Measurements from ENCODE around the gene TTC14. TPM values are rescaled to one million over a fixed set of nuclear protein-coding genes. Genes with fewer than 3 reads are reported as not detected.
A peak's percentile ranks its signal among the peaks of the same experiment; 100 is the strongest.

TTC14 gene
- total and polyA plus RNA-seq, 4 donors = 5.3 to 34.5 (median 13.2) TPM

DNA sequence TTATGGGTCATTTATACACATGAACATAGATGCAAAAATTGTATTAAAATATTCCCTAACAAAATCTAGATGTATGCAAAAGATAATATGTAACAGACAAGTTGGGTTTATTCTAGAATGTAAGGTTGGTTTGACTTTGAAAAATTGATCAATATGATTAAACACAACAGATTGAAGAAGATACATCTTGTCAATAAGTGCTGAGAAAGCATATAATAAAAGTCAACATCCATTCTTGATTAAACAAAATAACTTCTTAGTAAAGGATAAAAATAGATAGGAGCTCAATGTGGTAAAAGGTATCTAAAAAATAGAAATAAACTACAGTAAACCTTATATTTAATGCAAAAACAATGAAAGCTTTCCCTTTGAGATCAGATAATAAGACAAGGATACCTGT is 39.0 kb downstream of the TTC14 start:
- H3K36me3 ChIP-seq (ENCODE audit: control insufficient read depth in 4 of 4, insufficient read depth in 3 of 4, low read depth in 1 of 4, low read length in 3 of 4) = no peaks in the 10 kb centered on the region
- no peaks in the 10 kb centered on the region for H3K9me3 ChIP-seq (ENCODE audit: control insufficient read depth in 4 of 4, low read length in 3 of 4)
- H3K27me3 ChIP-seq (ENCODE audit: control insufficient read depth in 4 of 4, insufficient read depth in 4 of 4, low read length in 3 of 4) = peaks cover 0 to 2% (median 0%) of the 10 kb centered on the region in 4 donors
- TF ChIP-seq FOXA1 (IDR thresholded peaks at IDR 0.05) (no peak), GABPA (IDR thresholded peaks at IDR 0.05 in 1 of 2, conservative IDR thresholded peaks at IDR 0.05 in 1 of 2) (no peak), RXRA (IDR thresholded peaks at IDR 0.05) (no peak), NR2F2 (IDR thresholded peaks at IDR 0.05) (no peak), HNF4A (conservative IDR thresholded peaks at IDR 0.05) (no peak)
- TF ChIP-seq, protein P1, sequence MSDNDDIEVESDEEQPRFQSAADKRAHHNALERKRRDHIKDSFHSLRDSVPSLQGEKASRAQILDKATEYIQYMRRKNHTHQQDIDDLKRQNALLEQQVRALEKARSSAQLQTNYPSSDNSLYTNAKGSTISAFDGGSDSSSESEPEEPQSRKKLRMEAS (IDR thresholded peaks at IDR 0.05) = no peak
- no peak overlapping the region for H3K27ac ChIP-seq (ENCODE audit: low read depth in 1 of 2, low read length in 2 of 2)
- no peak overlapping the region for H3K4me3 ChIP-seq (ENCODE audit: low read depth in 1 of 3, low read length in 3 of 3)
- H3K9ac ChIP-seq (ENCODE audit: low read depth in 1 of 2, low read length in 2 of 2) = no peak overlapping the region
- H3K4me1 ChIP-seq (ENCODE audit: control insufficient read depth in 4 of 4, insufficient read depth in 4 of 4, low read length in 3 of 4) = no peaks in the 10 kb centered on the region
- no peak for DNase-seq (ENCODE audit: low spot score)

DNA sequence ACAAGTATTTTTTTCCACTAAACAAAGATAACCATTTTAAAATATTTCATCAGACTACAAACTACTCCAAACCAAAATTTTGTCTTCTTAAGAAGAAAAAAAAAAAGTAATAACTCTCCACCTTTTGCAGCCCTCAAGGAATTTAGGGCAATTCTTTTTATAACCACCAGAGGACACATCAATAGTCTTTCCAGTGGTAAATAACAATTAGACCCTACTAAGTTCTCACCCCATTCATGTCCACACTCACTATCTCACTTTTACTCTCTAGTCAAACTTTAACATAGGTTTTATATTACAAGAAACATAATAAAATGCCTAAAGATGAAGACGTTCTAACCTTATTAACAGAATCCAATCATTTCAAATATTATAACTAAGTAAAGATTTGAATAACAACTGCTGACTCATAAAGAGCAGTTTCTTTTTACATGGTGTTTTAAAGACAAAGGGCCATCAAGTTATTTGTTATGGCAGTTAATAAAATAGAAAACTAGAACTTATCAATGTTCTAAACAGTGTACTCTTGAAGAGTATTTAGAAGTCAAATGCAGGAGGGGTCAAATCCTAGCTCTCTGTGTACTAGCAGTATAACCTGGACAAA is 44.3 kb downstream of the TTC14 start:
- Histone ChIP-seq H3K27me3 (ENCODE audit: control insufficient read depth in 4 of 4, insufficient read depth in 4 of 4, low read length in 3 of 4) (peaks cover 0 to 4% (median 1%) of the 10 kb centered on the region in 4 donors), H3K9me3 (ENCODE audit: control insufficient read depth in 4 of 4, low read length in 3 of 4) (no peaks in the 10 kb centered on the region), H3K27ac (ENCODE audit: low read depth in 1 of 2, low read length in 2 of 2) (no peak overlapping the region), H3K4me1 (ENCODE audit: control insufficient read depth in 4 of 4, insufficient read depth in 4 of 4, low read length in 3 of 4) (no peaks in the 10 kb centered on the region), H3K9ac (ENCODE audit: low read depth in 1 of 2, low read length in 2 of 2) (no peak overlapping the region), H3K36me3 (ENCODE audit: control insufficient read depth in 4 of 4, insufficient read depth in 3 of 4, low read depth in 1 of 4, low read length in 3 of 4) (no peaks in the 10 kb centered on the region), H3K4me3 (ENCODE audit: low read depth in 1 of 3, low read length in 3 of 3) (no peak overlapping the region)
- TF ChIP-seq, protein P2, sequence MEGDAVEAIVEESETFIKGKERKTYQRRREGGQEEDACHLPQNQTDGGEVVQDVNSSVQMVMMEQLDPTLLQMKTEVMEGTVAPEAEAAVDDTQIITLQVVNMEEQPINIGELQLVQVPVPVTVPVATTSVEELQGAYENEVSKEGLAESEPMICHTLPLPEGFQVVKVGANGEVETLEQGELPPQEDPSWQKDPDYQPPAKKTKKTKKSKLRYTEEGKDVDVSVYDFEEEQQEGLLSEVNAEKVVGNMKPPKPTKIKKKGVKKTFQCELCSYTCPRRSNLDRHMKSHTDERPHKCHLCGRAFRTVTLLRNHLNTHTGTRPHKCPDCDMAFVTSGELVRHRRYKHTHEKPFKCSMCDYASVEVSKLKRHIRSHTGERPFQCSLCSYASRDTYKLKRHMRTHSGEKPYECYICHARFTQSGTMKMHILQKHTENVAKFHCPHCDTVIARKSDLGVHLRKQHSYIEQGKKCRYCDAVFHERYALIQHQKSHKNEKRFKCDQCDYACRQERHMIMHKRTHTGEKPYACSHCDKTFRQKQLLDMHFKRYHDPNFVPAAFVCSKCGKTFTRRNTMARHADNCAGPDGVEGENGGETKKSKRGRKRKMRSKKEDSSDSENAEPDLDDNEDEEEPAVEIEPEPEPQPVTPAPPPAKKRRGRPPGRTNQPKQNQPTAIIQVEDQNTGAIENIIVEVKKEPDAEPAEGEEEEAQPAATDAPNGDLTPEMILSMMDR (IDR thresholded peaks at IDR 0.05; ENCODE audit: low read depth, low read length, missing input control) = peak; percentile 11
- TF ChIP-seq HNF4A (conservative IDR thresholded peaks at IDR 0.05) (no peak), RAD21 (IDR thresholded peaks at IDR 0.05) (peak in 1 of 2 donors; percentile 4)
- DNase-seq (ENCODE audit: low spot score) = no peak
- 21% methylated on average over 1 of the region's 1 CpG for WGBS

DNA sequence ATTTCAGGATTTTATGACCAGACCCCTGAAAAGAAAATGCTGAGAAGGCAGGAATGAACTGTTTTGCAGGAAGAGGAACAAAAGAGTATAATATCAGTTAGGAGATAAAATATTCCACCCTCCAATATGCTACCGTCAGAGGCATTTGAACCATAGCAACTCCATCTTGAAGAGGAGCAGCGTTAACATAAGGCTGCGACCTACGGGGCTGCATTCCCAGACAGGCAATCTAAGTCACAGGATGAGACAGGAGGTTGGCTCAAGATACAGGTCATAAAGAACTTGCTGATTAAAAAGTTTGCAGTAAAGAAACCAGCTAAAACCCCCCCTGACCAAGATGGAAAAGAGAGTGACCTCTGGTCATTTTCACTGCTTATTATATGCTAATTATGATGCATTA is 54.4 kb downstream of the TTC14 start:
- Histone ChIP-seq H3K27ac (ENCODE audit: low read depth in 1 of 2, low read length in 2 of 2) (no peak overlapping the region), H3K9ac (ENCODE audit: low read depth in 1 of 2, low read length in 2 of 2) (no peak overlapping the region), H3K27me3 (ENCODE audit: control insufficient read depth in 4 of 4, insufficient read depth in 4 of 4, low read length in 3 of 4) (peaks cover 0 to 3% (median 0%) of the 10 kb centered on the region in 4 donors), H3K9me3 (ENCODE audit: control insufficient read depth in 4 of 4, low read length in 3 of 4) (no peaks in the 10 kb centered on the region), H3K4me3 (ENCODE audit: low read depth in 1 of 3, low read length in 3 of 3) (no peak overlapping the region), H3K36me3 (ENCODE audit: control insufficient read depth in 4 of 4, insufficient read depth in 3 of 4, low read depth in 1 of 4, low read length in 3 of 4) (peaks cover 0 to 2% (median 0%) of the 10 kb centered on the region in 4 donors), H3K4me1 (ENCODE audit: control insufficient read depth in 4 of 4, insufficient read depth in 4 of 4, low read length in 3 of 4) (no peaks in the 10 kb centered on the region)
- no peak for DNase-seq (ENCODE audit: low spot score)
- 54% methylated on average over 4 of the region's 4 CpGs for WGBS
- TF ChIP-seq SP1 (IDR thresholded peaks at IDR 0.05) = no peak
- TF ChIP-seq, protein P3, sequence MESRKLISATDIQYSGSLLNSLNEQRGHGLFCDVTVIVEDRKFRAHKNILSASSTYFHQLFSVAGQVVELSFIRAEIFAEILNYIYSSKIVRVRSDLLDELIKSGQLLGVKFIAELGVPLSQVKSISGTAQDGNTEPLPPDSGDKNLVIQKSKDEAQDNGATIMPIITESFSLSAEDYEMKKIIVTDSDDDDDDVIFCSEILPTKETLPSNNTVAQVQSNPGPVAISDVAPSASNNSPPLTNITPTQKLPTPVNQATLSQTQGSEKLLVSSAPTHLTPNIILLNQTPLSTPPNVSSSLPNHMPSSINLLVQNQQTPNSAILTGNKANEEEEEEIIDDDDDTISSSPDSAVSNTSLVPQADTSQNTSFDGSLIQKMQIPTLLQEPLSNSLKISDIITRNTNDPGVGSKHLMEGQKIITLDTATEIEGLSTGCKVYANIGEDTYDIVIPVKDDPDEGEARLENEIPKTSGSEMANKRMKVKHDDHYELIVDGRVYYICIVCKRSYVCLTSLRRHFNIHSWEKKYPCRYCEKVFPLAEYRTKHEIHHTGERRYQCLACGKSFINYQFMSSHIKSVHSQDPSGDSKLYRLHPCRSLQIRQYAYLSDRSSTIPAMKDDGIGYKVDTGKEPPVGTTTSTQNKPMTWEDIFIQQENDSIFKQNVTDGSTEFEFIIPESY (IDR thresholded peaks at IDR 0.05) = no peak
- no peak for TF ChIP-seq HNF4G (IDR thresholded peaks at IDR 0.05)
- TF ChIP-seq, protein P4, sequence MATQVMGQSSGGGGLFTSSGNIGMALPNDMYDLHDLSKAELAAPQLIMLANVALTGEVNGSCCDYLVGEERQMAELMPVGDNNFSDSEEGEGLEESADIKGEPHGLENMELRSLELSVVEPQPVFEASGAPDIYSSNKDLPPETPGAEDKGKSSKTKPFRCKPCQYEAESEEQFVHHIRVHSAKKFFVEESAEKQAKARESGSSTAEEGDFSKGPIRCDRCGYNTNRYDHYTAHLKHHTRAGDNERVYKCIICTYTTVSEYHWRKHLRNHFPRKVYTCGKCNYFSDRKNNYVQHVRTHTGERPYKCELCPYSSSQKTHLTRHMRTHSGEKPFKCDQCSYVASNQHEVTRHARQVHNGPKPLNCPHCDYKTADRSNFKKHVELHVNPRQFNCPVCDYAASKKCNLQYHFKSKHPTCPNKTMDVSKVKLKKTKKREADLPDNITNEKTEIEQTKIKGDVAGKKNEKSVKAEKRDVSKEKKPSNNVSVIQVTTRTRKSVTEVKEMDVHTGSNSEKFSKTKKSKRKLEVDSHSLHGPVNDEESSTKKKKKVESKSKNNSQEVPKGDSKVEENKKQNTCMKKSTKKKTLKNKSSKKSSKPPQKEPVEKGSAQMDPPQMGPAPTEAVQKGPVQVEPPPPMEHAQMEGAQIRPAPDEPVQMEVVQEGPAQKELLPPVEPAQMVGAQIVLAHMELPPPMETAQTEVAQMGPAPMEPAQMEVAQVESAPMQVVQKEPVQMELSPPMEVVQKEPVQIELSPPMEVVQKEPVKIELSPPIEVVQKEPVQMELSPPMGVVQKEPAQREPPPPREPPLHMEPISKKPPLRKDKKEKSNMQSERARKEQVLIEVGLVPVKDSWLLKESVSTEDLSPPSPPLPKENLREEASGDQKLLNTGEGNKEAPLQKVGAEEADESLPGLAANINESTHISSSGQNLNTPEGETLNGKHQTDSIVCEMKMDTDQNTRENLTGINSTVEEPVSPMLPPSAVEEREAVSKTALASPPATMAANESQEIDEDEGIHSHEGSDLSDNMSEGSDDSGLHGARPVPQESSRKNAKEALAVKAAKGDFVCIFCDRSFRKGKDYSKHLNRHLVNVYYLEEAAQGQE (IDR thresholded peaks at IDR 0.05) = no peak
- TF ChIP-seq, protein P1 (IDR thresholded peaks at IDR 0.05) = no peak
- no peak for TF ChIP-seq FOXA2 (IDR thresholded peaks at IDR 0.05)
- TF ChIP-seq RXRA (IDR thresholded peaks at IDR 0.05) = no peak
- no peak for TF ChIP-seq EGR1 (IDR thresholded peaks at IDR 0.05; ENCODE audit: low read depth in 2 of 2)
- TF ChIP-seq TAF1 (conservative IDR thresholded peaks at IDR 0.05) = no peak
- no peak for TF ChIP-seq YY1 (IDR thresholded peaks at IDR 0.05)
- TF ChIP-seq JUND (IDR thresholded peaks at IDR 0.05) = no peak
- TF ChIP-seq, protein P5, sequence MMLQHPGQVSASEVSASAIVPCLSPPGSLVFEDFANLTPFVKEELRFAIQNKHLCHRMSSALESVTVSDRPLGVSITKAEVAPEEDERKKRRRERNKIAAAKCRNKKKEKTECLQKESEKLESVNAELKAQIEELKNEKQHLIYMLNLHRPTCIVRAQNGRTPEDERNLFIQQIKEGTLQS (IDR thresholded peaks at IDR 0.05) = no peak
- no peak for TF ChIP-seq NR2F2 (IDR thresholded peaks at IDR 0.05)
- TF ChIP-seq RAD21 (IDR thresholded peaks at IDR 0.05) = no peak
